ENCODE measurements around the gene PUM1. TPM values are rescaled to one million over a fixed set of nuclear protein-coding genes. Genes with fewer than 3 reads are reported as not detected.

Gene PUM1
- total and polyA plus RNA-seq, 2 of the 8 experiments (the other 6 are each of a cell fraction or from before 2014, with no cell fraction given) = 122 to 177 TPM

DNA sequence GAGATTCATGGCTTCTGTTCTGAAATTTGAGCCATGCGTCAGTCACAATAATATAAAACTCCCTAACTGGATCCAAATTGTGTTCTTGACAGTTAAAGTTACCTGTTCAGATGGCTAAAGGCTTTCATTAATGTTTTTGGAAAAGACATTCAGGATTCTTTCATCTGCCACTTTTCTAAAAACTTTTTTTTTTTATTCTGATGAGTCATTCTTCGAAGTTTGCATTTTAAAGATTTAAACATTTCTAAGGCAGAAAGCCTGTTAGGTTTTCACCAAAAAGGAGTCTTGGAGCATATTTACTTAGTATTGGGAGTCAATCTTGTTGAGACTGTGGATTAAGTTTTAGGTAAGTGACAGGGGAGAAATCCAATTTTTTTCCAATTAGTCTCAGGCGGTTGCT is 138.1 kb downstream of the PUM1 start (continued):
- TF ChIP-seq, protein P1, sequence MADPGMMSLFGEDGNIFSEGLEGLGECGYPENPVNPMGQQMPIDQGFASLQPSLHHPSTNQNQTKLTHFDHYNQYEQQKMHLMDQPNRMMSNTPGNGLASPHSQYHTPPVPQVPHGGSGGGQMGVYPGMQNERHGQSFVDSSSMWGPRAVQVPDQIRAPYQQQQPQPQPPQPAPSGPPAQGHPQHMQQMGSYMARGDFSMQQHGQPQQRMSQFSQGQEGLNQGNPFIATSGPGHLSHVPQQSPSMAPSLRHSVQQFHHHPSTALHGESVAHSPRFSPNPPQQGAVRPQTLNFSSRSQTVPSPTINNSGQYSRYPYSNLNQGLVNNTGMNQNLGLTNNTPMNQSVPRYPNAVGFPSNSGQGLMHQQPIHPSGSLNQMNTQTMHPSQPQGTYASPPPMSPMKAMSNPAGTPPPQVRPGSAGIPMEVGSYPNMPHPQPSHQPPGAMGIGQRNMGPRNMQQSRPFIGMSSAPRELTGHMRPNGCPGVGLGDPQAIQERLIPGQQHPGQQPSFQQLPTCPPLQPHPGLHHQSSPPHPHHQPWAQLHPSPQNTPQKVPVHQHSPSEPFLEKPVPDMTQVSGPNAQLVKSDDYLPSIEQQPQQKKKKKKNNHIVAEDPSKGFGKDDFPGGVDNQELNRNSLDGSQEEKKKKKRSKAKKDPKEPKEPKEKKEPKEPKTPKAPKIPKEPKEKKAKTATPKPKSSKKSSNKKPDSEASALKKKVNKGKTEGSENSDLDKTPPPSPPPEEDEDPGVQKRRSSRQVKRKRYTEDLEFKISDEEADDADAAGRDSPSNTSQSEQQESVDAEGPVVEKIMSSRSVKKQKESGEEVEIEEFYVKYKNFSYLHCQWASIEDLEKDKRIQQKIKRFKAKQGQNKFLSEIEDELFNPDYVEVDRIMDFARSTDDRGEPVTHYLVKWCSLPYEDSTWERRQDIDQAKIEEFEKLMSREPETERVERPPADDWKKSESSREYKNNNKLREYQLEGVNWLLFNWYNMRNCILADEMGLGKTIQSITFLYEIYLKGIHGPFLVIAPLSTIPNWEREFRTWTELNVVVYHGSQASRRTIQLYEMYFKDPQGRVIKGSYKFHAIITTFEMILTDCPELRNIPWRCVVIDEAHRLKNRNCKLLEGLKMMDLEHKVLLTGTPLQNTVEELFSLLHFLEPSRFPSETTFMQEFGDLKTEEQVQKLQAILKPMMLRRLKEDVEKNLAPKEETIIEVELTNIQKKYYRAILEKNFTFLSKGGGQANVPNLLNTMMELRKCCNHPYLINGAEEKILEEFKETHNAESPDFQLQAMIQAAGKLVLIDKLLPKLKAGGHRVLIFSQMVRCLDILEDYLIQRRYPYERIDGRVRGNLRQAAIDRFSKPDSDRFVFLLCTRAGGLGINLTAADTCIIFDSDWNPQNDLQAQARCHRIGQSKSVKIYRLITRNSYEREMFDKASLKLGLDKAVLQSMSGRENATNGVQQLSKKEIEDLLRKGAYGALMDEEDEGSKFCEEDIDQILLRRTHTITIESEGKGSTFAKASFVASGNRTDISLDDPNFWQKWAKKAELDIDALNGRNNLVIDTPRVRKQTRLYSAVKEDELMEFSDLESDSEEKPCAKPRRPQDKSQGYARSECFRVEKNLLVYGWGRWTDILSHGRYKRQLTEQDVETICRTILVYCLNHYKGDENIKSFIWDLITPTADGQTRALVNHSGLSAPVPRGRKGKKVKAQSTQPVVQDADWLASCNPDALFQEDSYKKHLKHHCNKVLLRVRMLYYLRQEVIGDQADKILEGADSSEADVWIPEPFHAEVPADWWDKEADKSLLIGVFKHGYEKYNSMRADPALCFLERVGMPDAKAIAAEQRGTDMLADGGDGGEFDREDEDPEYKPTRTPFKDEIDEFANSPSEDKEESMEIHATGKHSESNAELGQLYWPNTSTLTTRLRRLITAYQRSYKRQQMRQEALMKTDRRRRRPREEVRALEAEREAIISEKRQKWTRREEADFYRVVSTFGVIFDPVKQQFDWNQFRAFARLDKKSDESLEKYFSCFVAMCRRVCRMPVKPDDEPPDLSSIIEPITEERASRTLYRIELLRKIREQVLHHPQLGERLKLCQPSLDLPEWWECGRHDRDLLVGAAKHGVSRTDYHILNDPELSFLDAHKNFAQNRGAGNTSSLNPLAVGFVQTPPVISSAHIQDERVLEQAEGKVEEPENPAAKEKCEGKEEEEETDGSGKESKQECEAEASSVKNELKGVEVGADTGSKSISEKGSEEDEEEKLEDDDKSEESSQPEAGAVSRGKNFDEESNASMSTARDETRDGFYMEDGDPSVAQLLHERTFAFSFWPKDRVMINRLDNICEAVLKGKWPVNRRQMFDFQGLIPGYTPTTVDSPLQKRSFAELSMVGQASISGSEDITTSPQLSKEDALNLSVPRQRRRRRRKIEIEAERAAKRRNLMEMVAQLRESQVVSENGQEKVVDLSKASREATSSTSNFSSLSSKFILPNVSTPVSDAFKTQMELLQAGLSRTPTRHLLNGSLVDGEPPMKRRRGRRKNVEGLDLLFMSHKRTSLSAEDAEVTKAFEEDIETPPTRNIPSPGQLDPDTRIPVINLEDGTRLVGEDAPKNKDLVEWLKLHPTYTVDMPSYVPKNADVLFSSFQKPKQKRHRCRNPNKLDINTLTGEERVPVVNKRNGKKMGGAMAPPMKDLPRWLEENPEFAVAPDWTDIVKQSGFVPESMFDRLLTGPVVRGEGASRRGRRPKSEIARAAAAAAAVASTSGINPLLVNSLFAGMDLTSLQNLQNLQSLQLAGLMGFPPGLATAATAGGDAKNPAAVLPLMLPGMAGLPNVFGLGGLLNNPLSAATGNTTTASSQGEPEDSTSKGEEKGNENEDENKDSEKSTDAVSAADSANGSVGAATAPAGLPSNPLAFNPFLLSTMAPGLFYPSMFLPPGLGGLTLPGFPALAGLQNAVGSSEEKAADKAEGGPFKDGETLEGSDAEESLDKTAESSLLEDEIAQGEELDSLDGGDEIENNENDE (IDR thresholded peaks at IDR 0.05; ENCODE audit: insufficient replicate concordance, low read length) = no peak

Measured in H1 (cell line).